ENCODE results near the gene ATP6V0D1.
"Not testable (repeated sequence)": the region's sequence is repeated elsewhere in the genome, so short reads cannot be mapped to it uniquely, and the experiment has no call there.

Gene ATP6V0D1

GRCh38 chr16:67417333-67418061 lies 63.5 kb downstream of the ATP6V0D1 start:
- no peak overlapping the region for H3K27ac ChIP-seq (ENCODE audit: low read depth, low read length, poor library complexity, severe bottlenecking)
- H3K9me2 ChIP-seq (ENCODE audit: low read depth, low read length) = no peaks in the 10 kb centered on the region
- no peaks in the 10 kb centered on the region for H3F3A ChIP-seq (ENCODE audit: insufficient read depth, low read length)
- no peaks in the 10 kb centered on the region for H3K36me3 ChIP-seq (ENCODE audit: insufficient read depth, low read length)
- H3K4me1 ChIP-seq (ENCODE audit: insufficient read depth, low read length, severe bottlenecking) = peaks cover 10% of the 10 kb centered on the region
- TF ChIP-seq EZH2 (IDR thresholded peaks at IDR 0.05; ENCODE audit: borderline replicate concordance, low read length) = no peak
- no peak for TF ChIP-seq CTCF (IDR thresholded peaks at IDR 0.05; ENCODE audit: low read length)
- H3K27me3 ChIP-seq (ENCODE audit: insufficient read depth, low read length) = peaks cover 7% of the 10 kb centered on the region
- no peaks in the 10 kb centered on the region for H4K20me1 ChIP-seq (ENCODE audit: insufficient read depth, low read length)
- H2AFZ ChIP-seq (ENCODE audit: low read length) = no peak overlapping the region
- H3K9ac ChIP-seq (ENCODE audit: low read length) = no peak overlapping the region
- no peaks in the 10 kb centered on the region for H3K9me3 ChIP-seq (ENCODE audit: low read length)
- H3K79me2 ChIP-seq (ENCODE audit: insufficient read depth, low read length) = no peaks in the 10 kb centered on the region
- H3K4me2 ChIP-seq (ENCODE audit: low read length) = no peak overlapping the region
- H3K4me3 ChIP-seq (ENCODE audit: low read depth, low read length, poor library complexity, severe bottlenecking) = no peak overlapping the region

- Histone ChIP-seq H3F3A (ENCODE audit: insufficient read depth, low read length) (no peaks in the 10 kb centered on the region), H3K4me2 (ENCODE audit: low read length) (peak within 1 kb of the TSS; percentile 53), H3K4me3 (ENCODE audit: low read depth, low read length, poor library complexity, severe bottlenecking) (peak within 1 kb of the TSS; percentile 49), H3K36me3 (ENCODE audit: insufficient read depth, low read length) (no peaks in the 10 kb centered on the region), H3K9me3 (ENCODE audit: low read length) (no peaks in the 10 kb centered on the region), H3K9ac (ENCODE audit: low read length) (no peak within 1 kb of the TSS; the same call in 1 of the 2 replicates), H2AFZ (ENCODE audit: low read length) (no peak within 1 kb of the TSS), H3K9me2 (ENCODE audit: low read depth, low read length) (no peaks in the 10 kb centered on the region), H3K27me3 (ENCODE audit: insufficient read depth, low read length) (peaks cover 7% of the 10 kb centered on the region), H4K20me1 (ENCODE audit: insufficient read depth, low read length) (no peaks in the 10 kb centered on the region), H3K27ac (ENCODE audit: low read depth, low read length, poor library complexity, severe bottlenecking) (no peak within 1 kb of the TSS), H3K79me2 (ENCODE audit: insufficient read depth, low read length) (no peaks in the 10 kb centered on the region), H3K4me1 (ENCODE audit: insufficient read depth, low read length, severe bottlenecking) (peaks cover 10% of the 10 kb centered on the region)
- TF ChIP-seq EZH2 (IDR thresholded peaks at IDR 0.05; ENCODE audit: borderline replicate concordance, low read length) (no peak), CTCF (IDR thresholded peaks at IDR 0.05; ENCODE audit: low read length) (peak; percentile 55)
These were observed 64.8 kb downstream of the ATP6V0D1 start, which contains the start of gene ZDHHC1 for GRCh38 chr16:67415872-67416793. Gene ZDHHC1 (minus strand): TSS chr16:67416477. CDS start chr16:67407775, 8,702 bp downstream.

- H3F3A ChIP-seq (ENCODE audit: insufficient read depth, low read length); H3K4me3 ChIP-seq (ENCODE audit: low read depth, low read length, poor library complexity, severe bottlenecking); H3K36me3 ChIP-seq (ENCODE audit: insufficient read depth, low read length); H3K9me3 ChIP-seq (ENCODE audit: low read length); H3K79me2 ChIP-seq (ENCODE audit: insufficient read depth, low read length); H2AFZ ChIP-seq (ENCODE audit: low read length); H3K27ac ChIP-seq (ENCODE audit: low read depth, low read length, poor library complexity, severe bottlenecking); H3K27me3 ChIP-seq (ENCODE audit: insufficient read depth, low read length); H3K9me2 ChIP-seq (ENCODE audit: low read depth, low read length); H3K9ac ChIP-seq (ENCODE audit: low read length); H4K20me1 ChIP-seq (ENCODE audit: insufficient read depth, low read length): not testable (repeated sequence)
- peak overlapping the region; percentile 53; the same call in 1 of the 2 replicates for H3K4me2 ChIP-seq (ENCODE audit: low read length)
- peaks cover 10% of the 10 kb centered on the region for H3K4me1 ChIP-seq (ENCODE audit: insufficient read depth, low read length, severe bottlenecking)
These were observed 65.5 kb downstream of the ATP6V0D1 start for GRCh38 chr16:67415421-67415820.
